Measurements from ENCODE around the gene TGM6.

Gene TGM6

DNA sequence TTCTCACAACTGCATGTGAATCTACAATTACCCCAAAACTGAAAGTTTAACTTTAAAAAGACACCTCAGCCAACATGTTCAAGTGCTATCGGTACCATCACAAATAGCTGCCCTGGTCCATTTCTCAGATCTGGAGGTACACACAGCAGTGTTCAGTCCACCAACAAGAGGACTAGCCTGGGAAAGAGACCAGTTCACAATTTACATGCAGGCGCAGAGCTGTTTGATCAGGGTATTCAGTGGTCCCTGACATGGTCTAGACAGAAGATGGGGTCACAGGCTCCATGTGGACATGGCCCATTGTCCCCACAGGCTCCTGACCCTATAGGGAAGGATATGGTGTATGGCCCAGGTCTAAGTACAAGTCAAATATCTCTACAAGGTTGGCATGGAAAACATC, 15.6 kb upstream of the TGM6 start:
- DNase-seq = no peak

GRCh38 chr20:2365666-2366065, 15.0 kb upstream of the TGM6 start:
- no peak for DNase-seq

GRCh38 chr20:2368621-2369020, 12.1 kb upstream of the TGM6 start:
- DNase-seq = no peak

GRCh38 chr20:2373098-2373497, 7.6 kb upstream of the TGM6 start:
- DNase-seq = no peak

- no peak for DNase-seq
These were observed 6.2 kb upstream of the TGM6 start for GRCh38 chr20:2374346-2375125.

- no peak for DNase-seq
These were observed 1.8 kb upstream of the TGM6 start for GRCh38 chr20:2378893-2379292.

DNA sequence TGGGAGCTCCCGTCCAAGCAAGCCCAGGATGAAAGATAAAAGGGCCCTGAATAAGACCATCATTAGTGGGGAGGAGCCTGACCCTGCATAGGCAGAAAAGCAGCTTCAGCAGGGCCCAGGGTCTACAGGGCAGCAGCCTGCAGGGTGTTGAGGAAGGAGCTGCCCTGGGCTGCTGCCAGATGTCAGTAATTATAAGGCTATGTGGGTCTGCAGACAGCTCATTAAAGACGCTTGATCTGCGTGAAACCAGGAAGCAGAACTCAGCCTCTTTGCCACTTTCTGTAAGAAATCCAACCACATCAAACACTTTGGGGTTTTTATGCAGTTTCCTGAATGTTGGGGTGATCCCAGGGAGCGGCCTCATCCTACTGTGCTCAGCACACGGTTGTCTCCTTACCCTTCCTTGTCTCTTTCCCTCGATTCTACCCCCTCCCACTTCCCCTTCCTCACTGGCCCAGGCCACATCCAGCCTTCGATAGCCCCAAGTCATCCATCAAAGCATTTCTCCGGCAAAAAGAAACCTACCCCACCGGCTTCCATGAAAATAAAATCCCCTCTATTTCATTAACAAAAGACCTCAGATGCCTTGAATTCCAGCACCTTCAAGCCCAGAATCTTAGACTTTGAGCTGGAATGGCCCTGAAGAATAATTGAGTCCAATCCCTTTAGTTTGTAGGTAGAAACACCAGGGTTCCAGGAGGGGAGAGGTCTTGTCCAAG, 1.0 kb upstream of the TGM6 start:
- peak; percentile 7 to 35 for DNase-seq

- no peak for DNase-seq
These were observed 602 bp downstream of the TGM6 start for GRCh38 chr20:2381303-2381702.

DNA sequence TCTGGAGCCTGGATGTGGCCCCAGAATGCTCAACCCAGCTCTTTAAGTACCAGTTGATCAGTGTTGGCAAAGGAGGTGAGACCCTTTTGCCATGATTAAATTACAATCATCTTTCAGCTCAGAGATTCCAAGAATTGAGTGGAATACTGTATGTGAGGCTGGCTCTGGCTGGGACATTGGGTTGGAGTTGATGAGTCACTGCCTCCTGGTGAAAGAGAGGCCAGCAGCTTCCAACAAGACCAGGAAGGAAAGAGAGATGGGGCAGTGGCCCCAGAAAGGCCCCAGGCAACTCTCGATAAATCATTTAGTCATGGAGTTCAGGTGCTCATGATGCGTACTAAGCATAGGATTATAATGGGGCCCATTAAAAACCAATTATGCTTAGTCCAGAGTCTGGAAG, 2.1 kb downstream of the TGM6 start:
- no peak for DNase-seq

- no peak for DNase-seq
These were observed 4.3 kb downstream of the TGM6 start for GRCh38 chr20:2385026-2385425.

DNA sequence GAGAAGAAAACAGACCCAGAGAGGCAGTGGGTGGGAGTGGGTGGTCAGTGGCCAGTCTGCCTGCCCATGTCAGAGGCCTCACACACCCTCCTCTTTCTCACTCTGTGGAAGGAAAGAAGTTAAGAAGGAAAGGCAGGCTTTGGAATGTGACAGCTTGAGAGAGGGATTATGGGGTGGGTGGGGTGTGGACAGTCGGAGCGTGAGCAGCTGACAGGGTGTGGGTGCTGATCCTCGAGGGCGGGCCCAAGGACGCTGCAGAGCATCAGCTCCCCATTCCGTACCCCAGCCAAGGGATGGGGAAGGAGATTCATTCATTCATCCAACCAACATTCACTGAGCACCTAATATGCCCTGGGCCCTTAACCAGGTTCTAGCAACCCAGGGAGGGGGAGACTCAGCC, 4.8 kb downstream of the TGM6 start:
- no peak for DNase-seq

GRCh38 chr20:2386516-2387179, 5.9 kb downstream of the TGM6 start:
- no peak for DNase-seq

DNA sequence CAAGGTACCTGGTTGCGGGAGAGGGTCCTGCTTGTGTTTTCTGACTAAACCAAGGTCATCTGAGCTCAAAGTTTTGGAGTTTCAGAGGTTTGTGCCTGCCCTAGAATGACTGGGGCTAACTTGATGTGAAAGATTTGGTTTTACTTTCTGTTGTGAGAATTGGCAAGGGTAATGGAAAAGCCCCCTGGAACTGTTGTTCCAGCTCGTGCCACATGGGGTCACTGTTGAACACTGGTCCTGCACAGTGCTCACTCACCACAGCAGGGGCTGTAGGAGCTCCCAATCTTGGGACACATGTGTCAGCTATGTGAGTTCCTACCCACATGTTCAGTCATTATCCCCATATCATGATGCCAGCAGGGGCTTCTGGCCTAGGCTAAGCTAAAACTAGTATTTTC, 6.5 kb downstream of the TGM6 start:
- peak; percentile 14 to 42 for DNase-seq

- DNase-seq = no peak
These were observed 6.9 kb downstream of the TGM6 start for GRCh38 chr20:2387580-2387979.

DNA sequence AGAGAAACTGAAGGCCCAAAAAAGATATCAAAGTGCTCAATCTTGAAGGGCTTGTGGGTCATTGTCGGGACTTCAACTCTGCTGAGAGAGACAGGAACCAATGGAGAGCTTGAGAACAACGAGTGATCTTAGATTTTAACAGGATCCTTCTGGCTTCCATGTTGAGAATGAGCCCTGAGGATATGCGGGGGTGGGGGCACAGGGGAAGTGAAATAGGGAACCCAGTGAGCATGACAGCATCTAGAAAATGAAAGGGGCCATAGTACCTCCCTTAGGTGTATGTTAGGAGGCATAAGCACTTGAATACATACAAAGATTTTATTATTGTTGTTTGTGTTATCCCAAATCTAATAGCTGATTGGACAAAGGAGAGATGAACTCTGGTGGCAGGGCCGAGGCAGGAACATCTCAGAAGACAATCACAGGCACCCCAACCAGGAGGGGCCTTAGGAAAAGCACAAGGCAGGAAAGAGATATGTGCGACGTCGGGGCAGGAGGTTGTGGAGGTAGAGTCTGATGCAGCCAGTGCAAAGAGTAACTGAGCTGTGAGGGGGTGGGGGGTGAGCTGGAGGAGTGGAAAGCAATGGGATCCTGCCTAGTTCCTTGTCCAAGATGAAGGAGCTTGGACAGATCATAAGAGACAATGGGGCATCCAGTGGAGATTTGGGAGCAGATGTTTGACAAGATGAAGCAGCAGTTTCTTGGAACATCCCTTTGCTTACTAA, 10.4 kb downstream of the TGM6 start:
- peak; percentile 57 to 63 for DNase-seq

GRCh38 chr20:2394411-2395055, 13.8 kb downstream of the TGM6 start:
- no peak for DNase-seq

- DNase-seq = no peak
These were observed 14.4 kb downstream of the TGM6 start for GRCh38 chr20:2395136-2395535.

GRCh38 chr20:2396241-2396814, 15.6 kb downstream of the TGM6 start:
- no peak for DNase-seq

DNA sequence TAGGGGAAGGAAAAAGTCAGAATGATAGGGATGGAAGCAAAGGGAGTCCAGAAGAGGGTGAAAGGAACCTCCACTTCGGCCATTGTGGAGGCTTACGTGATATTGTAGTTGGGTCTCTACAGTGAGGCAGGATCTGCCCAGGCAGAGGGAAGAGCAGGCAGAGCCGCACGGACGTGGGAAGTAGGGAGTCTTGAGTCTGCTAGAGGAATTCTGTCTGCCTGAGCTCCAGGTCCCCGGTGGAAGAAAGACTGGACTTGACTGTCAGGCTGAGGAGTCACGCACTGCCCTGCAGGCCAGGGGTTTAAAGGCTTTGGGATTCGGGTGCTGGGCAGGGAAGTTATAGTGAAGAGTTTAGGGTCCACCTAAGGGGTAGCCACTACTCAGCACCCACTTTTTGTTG, 16.4 kb downstream of the TGM6 start:
- no peak for DNase-seq

DNA sequence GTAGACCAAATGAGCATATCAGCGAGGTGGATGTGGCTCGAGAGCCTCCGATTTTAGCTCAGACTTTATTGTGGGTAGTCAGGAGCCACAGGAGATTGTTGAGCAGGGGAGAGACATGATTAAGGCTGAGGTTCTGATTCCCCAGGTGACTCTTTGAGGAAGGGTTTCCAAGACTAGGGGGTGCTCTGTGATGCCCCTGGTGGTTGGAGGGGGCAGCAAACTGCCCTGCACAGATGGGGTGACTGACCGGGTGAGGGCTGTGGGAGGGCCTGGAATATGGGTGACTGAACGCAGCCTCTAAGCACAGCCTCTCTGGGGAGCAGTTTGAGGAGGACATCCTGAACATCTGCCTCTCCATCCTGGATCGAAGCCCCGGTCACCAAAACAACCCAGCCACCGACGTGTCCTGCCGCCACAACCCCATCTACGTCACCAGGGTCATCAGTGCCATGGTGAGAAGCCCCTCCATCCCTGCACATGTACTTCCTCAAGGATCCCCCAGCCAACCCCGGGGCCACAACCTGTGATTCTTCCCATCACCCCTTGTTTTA, 17.0 kb downstream of the TGM6 start:
- no peak for DNase-seq

DNA sequence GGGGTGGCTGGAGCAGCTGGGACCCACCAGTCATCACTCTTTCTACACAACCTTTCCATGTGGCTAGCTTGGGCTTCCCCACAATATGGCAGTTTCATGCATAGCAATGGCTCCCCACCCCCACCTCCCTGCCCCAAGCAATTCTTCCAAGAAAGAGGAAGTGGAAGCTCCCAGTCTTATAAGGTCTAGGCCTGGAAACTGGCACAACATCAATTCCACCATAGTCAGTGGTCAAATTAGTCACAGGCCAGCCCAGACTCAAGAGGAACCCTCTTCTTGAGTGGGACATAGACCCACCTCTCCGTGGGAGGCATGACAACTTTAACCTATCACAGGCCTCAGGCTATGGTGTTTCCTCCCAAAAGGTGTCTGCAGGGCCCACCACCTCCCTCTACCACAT, 17.7 kb downstream of the TGM6 start:
- DNase-seq = peak; percentile 37 to 62

DNA sequence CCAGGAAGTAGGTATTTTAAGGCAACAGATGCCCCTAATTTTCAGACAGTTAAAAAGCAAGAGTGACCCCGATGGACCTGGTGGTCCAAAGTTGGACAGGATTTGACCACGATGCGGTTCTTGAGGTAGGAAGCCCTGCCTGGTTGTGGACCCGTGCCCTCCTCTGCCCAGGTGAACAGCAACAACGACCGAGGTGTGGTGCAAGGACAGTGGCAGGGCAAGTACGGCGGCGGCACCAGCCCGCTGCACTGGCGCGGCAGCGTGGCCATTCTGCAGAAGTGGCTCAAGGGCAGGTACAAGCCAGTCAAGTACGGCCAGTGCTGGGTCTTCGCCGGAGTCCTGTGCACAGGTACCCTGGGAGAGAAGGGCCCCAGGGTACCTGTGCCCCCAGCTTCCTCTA, 18.7 kb downstream of the TGM6 start:
- DNase-seq = no peak
